Measurements from ENCODE around the gene EMSY. TPM values are rescaled to one million over a fixed set of nuclear protein-coding genes. Genes with fewer than 3 reads are reported as not detected.

Gene EMSY
- total and polyA plus RNA-seq, 2 donors (not counting 1 experiment from before 2014, with no cell fraction given), result 27.4 to 59.7 TPM

GRCh38 chr11:76567261-76567660 is 122.4 kb downstream of the EMSY start:
- no peak overlapping the region for H2AFZ ChIP-seq (ENCODE audit: insufficient read depth, low read depth, low read length, poor library complexity, severe bottlenecking)
- H3K4me1 Mint-ChIP-seq, result peaks cover 1% of the 10 kb centered on the region
- H3K4me3 Mint-ChIP-seq, result no peak overlapping the region
- ChIA-PET CTCF (interaction anchor here (0.7 kb wide), 1 partner anchor 114 kb away, joined by 3 read pairs; no protein-coding TSS in a partner anchor), POLR2A (no interaction called here)
- WGBS (ENCODE audit: insufficient coverage), result 100% methylated on average over 3 of the region's 3 CpGs
- no peaks in the 10 kb centered on the region for H3K9me3 Mint-ChIP-seq (ENCODE audit: insufficient read depth)
- peaks cover 17% of the 10 kb centered on the region for H3K27me3 Mint-ChIP-seq
- ATAC-seq (ENCODE audit: low read depth), result no peak
- peaks cover 0 to 6% (median 2%) of the 10 kb centered on the region in 4 experiments for H3K27me3 ChIP-seq (replicated peaks in 1 of 4; ENCODE audit: control extremely low read depth in 1 of 4, control insufficient read depth in 3 of 4, insufficient read depth in 4 of 4, low read length in 3 of 4)
- no peak overlapping the region for H3K27ac ChIP-seq (ENCODE audit: low read length in 2 of 2)
- H3K79me2 ChIP-seq (ENCODE audit: control insufficient read depth, insufficient read depth, low read length), result no peaks in the 10 kb centered on the region
- no peak overlapping the region for H3K4me3 ChIP-seq (ENCODE audit: control extremely low read depth in 1 of 5, extremely low read depth in 1 of 5, insufficient read depth in 1 of 5, low read depth in 2 of 5, low read length in 4 of 5)
- TF ChIP-seq CTCF (IDR thresholded peaks at IDR 0.05) (no peak), EZH2 (IDR thresholded peaks at IDR 0.05; ENCODE audit: borderline replicate concordance, insufficient read depth, low read depth, low read length, poor library complexity, severe bottlenecking) (no peak)
- H4K20me1 ChIP-seq (ENCODE audit: control insufficient read depth, insufficient read depth, low read length, poor library complexity, severe bottlenecking), result no peaks in the 10 kb centered on the region
- no peak for DNase-seq
- no peak overlapping the region for H3K27ac Mint-ChIP-seq
- H3K9me3 ChIP-seq (ENCODE audit: control extremely low read depth in 1 of 3, control insufficient read depth in 2 of 3, insufficient read depth in 1 of 3, low read length in 2 of 3), result peaks cover 0 to 1% (median 0%) of the 10 kb centered on the region in 3 donors
- H3K36me3 ChIP-seq (replicated peaks in 1 of 2; ENCODE audit: control extremely low read depth in 1 of 2, control insufficient read depth in 1 of 2, extremely low read depth in 1 of 2, insufficient read depth in 2 of 2, low read length in 1 of 2), result no peaks in the 10 kb centered on the region
- intact Hi-C loops (cut with micrococcal nuclease), result no loop called here
- H3K4me2 ChIP-seq (replicated peaks; ENCODE audit: low read depth, low read length, poor library complexity, severe bottlenecking), result no peak overlapping the region
- H3K9ac ChIP-seq (ENCODE audit: low read length), result no peak overlapping the region
- no peaks in the 10 kb centered on the region for H3K4me1 ChIP-seq (ENCODE audit: control insufficient read depth in 2 of 2, insufficient read depth in 2 of 2, low read length in 2 of 2)

- no peak for TF ChIP-seq CTCF (IDR thresholded peaks at IDR 0.05)
- no peak for TF ChIP-seq EZH2 (IDR thresholded peaks at IDR 0.05; ENCODE audit: borderline replicate concordance, insufficient read depth, low read depth, low read length, poor library complexity, severe bottlenecking)
- Histone ChIP-seq H3K27ac (ENCODE audit: low read length in 2 of 2) (no peak overlapping the region), H3K4me1 (ENCODE audit: control insufficient read depth in 2 of 2, insufficient read depth in 2 of 2, low read length in 2 of 2) (no peaks in the 10 kb centered on the region), H4K20me1 (ENCODE audit: control insufficient read depth, insufficient read depth, low read length, poor library complexity, severe bottlenecking) (no peaks in the 10 kb centered on the region), H3K27me3 (replicated peaks in 1 of 4; ENCODE audit: control extremely low read depth in 1 of 4, control insufficient read depth in 3 of 4, insufficient read depth in 4 of 4, low read length in 3 of 4) (peaks cover 0 to 6% (median 0%) of the 10 kb centered on the region in 4 experiments), H3K4me2 (replicated peaks; ENCODE audit: low read depth, low read length, poor library complexity, severe bottlenecking) (no peak overlapping the region), H3K79me2 (ENCODE audit: control insufficient read depth, insufficient read depth, low read length) (no peaks in the 10 kb centered on the region), H2AFZ (ENCODE audit: insufficient read depth, low read depth, low read length, poor library complexity, severe bottlenecking) (no peak overlapping the region), H3K36me3 (replicated peaks in 1 of 2; ENCODE audit: control extremely low read depth in 1 of 2, control insufficient read depth in 1 of 2, extremely low read depth in 1 of 2, insufficient read depth in 2 of 2, low read length in 1 of 2) (no peaks in the 10 kb centered on the region), H3K9ac (ENCODE audit: low read length) (no peak overlapping the region), H3K9me3 (ENCODE audit: control extremely low read depth in 1 of 3, control insufficient read depth in 2 of 3, insufficient read depth in 1 of 3, low read length in 2 of 3) (peaks cover 0 to 1% (median 0%) of the 10 kb centered on the region in 3 donors), H3K4me3 (ENCODE audit: control extremely low read depth in 1 of 5, extremely low read depth in 1 of 5, insufficient read depth in 1 of 5, low read depth in 2 of 5, low read length in 4 of 5) (no peak overlapping the region)
- Mint-ChIP-seq H3K27ac (no peak overlapping the region), H3K27me3 (peaks cover 11% of the 10 kb centered on the region), H3K4me3 (no peak overlapping the region), H3K4me1 (peaks cover 1% of the 10 kb centered on the region), H3K9me3 (ENCODE audit: insufficient read depth) (no peaks in the 10 kb centered on the region)
- ATAC-seq (ENCODE audit: low read depth), result no peak
- no peak for DNase-seq
- intact Hi-C loops (cut with micrococcal nuclease), result no loop called here
- POLR2A ChIA-PET, result no interaction called here
- CTCF ChIA-PET, result no interaction called here
- WGBS (ENCODE audit: insufficient coverage), result 100% methylated on average over 1 of the region's 4 CpGs
Observed at GRCh38 chr11:76568139-76568538, 123.3 kb downstream of the EMSY start.
